Suprapubic skin (tissue), 4 donors: Measurements from ENCODE around the gene TIGD7. TPM values are rescaled to one million over a fixed set of nuclear protein-coding genes. Genes with fewer than 3 reads are reported as not detected.

Experiments
- DNase-seq, 2 donors: peaks; one replicate each; pipeline ENCODE4 v3.0.0-alpha.2; 2019; ENCODE audit warnings: low spot score in 2 of 2
- H3K27ac ChIP-seq: fragments of 200-600 bp; sonication (generic); one replicate; pipeline ENCODE4 v1.5.1; 2019
- H3K27me3 ChIP-seq: fragments of 200-600 bp; sonication (generic); one replicate; pipeline ENCODE4 v1.5.1; 2019
- H3K36me3 ChIP-seq: fragments of 200-600 bp; sonication (generic); one replicate; pipeline ENCODE4 v1.5.1; 2019
- H3K4me1 ChIP-seq: fragments of 200-600 bp; sonication (generic); one replicate; pipeline ENCODE4 v1.5.1; 2019
- H3K4me3 ChIP-seq: fragments of 200-600 bp; sonication (generic); one replicate; pipeline ENCODE4 v1.5.1; 2019; ENCODE audit warnings: mild to moderate bottlenecking
- H3K9me3 ChIP-seq: fragments of 200-600 bp; sonication (generic); one replicate; pipeline ENCODE4 v1.5.1; 2019
- EP300 ChIP-seq: sonication (generic); formaldehyde crosslinking; IDR thresholded peaks from one replicate; pipeline ENCODE4 v1.6.1; 2017; ENCODE audit warnings: antibody characterized with exemption
- POLR2A ChIP-seq, 2 donors: fragments of 450-650 bp; IDR thresholded peaks; one replicate each; pipeline ENCODE4 v1.6.1; 2017; ENCODE audit warnings: antibody characterized with exemption in 2 of 2, mild to moderate bottlenecking in 2 of 2, moderate library complexity in 2 of 2
- POLR2AphosphoS5 ChIP-seq, 3 donors: sonication (generic); formaldehyde crosslinking; IDR thresholded peaks; one replicate each; pipeline ENCODE4 v1.6.1; 2017; ENCODE audit warnings: antibody characterized with exemption in 3 of 3
- WGBS: methylation state at CpG from one replicate; pipeline ENCODE4 v1.1.5; 2018; 5-methylcytosine and 5-hydroxymethylcytosine counted together
- total RNA-seq, 4 donors: library from RNA; depleted of rRNA; stranded (reverse); fragments of >200 nt; gene quantifications; one replicate each; pipeline ENCODE4 v1.1.0, GENCODE V29; 2016
- TF ChIP-seq, protein P1 (sequence below), 2 donors: fragments of 200-600 bp in 1 of 2; fragments of 450-650 bp in 1 of 2; sonication (generic) in 1 of 2; IDR thresholded peaks; one replicate each; pipeline ENCODE4 v1.5.1; 2016 to 2019; ENCODE audit warnings: antibody characterized with exemption in 2 of 2, mild to moderate bottlenecking in 1 of 2, moderate library complexity in 1 of 2

The TIGD7 gene, protein sequence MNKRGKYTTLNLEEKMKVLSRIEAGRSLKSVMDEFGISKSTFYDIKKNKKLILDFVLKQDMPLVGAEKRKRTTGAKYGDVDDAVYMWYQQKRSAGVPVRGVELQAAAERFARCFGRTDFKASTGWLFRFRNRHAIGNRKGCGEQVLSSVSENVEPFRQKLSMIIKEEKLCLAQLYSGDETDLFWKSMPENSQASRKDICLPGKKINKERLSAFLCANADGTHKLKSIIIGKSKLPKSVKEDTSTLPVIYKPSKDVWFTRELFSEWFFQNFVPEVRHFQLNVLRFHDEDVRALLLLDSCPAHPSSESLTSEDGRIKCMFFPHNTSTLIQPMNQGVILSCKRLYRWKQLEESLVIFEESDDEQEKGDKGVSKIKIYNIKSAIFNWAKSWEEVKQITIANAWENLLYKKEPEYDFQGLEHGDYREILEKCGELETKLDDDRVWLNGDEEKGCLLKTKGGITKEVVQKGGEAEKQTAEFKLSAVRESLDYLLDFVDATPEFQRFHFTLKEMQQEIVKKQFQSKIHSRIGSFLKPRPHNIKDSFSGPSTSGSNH
- 1 to 10 TPM; 1.9 to 4.3 (median 2.1) TPM for total RNA-seq

DNA sequence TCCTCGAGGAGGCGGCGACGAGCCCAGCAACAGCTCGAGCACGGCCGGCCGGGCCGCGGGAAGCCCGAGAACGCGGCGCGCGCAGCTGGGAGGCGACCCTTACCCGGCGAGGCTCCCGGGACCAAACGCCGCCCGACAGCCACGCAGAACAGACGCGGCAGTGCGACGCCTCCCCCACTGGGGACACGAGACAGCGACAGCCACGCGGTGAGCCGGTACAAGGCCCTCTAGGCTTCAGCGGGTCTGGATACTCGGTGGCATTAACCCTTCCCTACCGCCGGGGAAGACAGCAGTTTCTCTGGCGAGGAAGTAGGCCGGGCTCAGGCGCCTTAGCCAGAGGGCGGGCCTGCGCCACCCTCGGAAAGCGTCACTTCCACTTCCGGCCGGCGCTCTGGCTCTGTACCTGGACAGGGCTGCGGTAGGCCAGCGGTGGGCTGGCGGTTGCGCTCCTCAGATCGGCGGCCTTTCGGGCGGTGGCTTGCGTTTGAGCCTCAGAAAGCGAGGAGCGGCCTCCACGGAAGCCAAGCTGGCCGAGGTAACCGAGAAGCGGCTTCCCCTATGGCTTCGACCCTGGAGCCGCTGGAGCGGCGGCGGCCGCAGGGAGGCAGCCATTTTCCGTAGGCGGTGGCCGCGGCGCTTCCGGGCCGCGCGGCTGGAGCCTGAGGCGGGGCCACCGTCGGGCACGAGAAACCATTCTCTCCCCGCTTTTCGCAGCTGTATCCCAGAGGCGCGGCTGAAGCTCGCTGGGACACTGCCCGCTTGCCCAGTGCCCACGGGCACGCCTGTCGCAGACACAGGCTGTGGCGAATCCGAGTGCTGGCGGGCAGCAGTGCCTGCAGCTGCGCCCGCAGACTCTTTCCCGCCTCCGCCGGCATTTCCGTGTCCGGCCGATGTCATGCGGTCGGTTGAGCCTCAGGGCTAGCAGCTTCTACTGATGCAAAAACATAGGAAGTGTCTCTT lies at the start of gene TIGD7, which contains the start of gene ZNF75A:
Gene TIGD7, minus strand, starts transcription at position 322 of the 960 bp plus-strand sequence. CDS start 4,816 bp downstream, outside the sequence.
Gene ZNF75A, plus strand, starts transcription at position 389 of the 960 bp plus-strand sequence. CDS start 2,932 bp downstream, outside the sequence.
- 1% methylated on average over 37 of the region's 103 CpGs for whole genome bisulfite sequencing
- H3K4me1 ChIP-seq = peaks cover 20% of the 10 kb centered on the region
- peak within 1 kb of the TSS; percentile 67 for H3K4me3 ChIP-seq
- H3K9me3 ChIP-seq = peaks cover 51% of the 10 kb centered on the region
- peaks cover 38% of the 10 kb centered on the region for H3K36me3 ChIP-seq
- peak; percentile 84 to 88 for DNase-seq
- TF ChIP-seq, protein P1, sequence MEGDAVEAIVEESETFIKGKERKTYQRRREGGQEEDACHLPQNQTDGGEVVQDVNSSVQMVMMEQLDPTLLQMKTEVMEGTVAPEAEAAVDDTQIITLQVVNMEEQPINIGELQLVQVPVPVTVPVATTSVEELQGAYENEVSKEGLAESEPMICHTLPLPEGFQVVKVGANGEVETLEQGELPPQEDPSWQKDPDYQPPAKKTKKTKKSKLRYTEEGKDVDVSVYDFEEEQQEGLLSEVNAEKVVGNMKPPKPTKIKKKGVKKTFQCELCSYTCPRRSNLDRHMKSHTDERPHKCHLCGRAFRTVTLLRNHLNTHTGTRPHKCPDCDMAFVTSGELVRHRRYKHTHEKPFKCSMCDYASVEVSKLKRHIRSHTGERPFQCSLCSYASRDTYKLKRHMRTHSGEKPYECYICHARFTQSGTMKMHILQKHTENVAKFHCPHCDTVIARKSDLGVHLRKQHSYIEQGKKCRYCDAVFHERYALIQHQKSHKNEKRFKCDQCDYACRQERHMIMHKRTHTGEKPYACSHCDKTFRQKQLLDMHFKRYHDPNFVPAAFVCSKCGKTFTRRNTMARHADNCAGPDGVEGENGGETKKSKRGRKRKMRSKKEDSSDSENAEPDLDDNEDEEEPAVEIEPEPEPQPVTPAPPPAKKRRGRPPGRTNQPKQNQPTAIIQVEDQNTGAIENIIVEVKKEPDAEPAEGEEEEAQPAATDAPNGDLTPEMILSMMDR (IDR thresholded peaks at IDR 0.05) = no peak
- TF ChIP-seq POLR2A (IDR thresholded peaks at IDR 0.05) (peak; percentile 27 to 73), POLR2AphosphoS5 (IDR thresholded peaks at IDR 0.05) (peak in 2 of 3 donors; percentile 65 to 76)
- peak within 1 kb of the TSS; percentile 87 for H3K27ac ChIP-seq
- H3K27me3 ChIP-seq = no peaks in the 10 kb centered on the region

DNA sequence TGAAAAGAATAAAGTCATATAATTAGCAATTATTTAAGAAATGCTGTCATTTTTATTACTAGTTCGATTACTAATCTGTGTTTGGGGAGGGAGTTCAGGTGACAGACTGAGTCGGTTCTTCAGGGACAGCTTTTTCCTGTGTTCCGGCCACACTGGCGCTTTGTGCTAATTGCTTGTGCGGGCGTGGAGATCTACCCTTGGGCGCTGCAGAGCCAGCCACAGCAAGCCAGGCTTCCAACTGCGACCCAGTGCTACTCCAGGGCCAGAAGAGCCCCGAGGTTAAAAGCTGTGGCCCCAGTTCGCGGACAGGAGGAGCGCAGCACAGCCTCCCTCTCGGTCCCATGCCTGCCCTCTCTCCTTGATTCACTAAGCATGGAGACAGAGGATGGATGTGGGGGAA lies 43.9 kb upstream of the TIGD7 start:
- Histone ChIP-seq H3K36me3 (no peaks in the 10 kb centered on the region), H3K27ac (no peak overlapping the region), H3K27me3 (no peaks in the 10 kb centered on the region), H3K9me3 (no peaks in the 10 kb centered on the region), H3K4me3 (no peak overlapping the region), H3K4me1 (no peaks in the 10 kb centered on the region)
- TF ChIP-seq, protein P1 (IDR thresholded peaks at IDR 0.05) = no peak
- no peak for TF ChIP-seq POLR2AphosphoS5 (IDR thresholded peaks at IDR 0.05)
- TF ChIP-seq EP300 = no peak
- no peak for TF ChIP-seq POLR2A (IDR thresholded peaks at IDR 0.05)
- WGBS = 71% methylated on average over 13 of the region's 13 CpGs
- DNase-seq = no peak

DNA sequence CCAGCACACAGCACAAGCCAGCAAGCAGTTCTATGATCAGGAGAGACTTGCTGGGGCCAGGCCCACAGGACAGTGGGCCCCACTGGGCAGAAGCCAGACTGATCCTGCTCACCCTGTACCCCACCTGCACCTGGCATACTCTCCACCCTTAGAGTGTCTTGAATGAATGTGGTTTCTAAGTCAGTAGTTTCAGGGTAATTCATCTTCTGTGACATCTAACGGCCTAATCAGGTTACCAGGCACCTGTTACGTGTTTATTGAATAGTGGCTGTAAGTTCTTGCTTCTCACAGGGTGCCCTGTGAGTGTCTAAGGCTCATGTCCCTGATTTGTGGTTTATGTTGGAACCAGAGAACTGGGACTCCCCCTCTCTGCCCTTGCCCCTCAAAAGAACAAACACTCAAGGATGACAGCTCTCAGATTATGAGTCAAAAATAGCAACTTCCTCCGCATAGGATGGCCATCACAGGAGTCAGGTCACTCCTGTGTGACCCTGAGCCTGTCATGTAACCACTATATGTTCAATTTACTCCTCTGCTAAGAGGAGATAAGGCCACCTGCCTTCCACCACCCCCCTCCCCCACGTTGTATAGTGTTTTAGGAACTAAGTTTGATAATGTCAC lies 43.4 kb upstream of the TIGD7 start:
- TF ChIP-seq EP300 (no peak), POLR2AphosphoS5 (IDR thresholded peaks at IDR 0.05) (no peak)
- TF ChIP-seq, protein P1 (IDR thresholded peaks at IDR 0.05) = no peak
- Histone ChIP-seq H3K4me1 (no peaks in the 10 kb centered on the region), H3K4me3 (no peak overlapping the region), H3K9me3 (no peaks in the 10 kb centered on the region), H3K27ac (no peak overlapping the region), H3K36me3 (no peaks in the 10 kb centered on the region), H3K27me3 (no peaks in the 10 kb centered on the region)
- 67% methylated on average over 4 of the region's 4 CpGs for WGBS
- no peak for DNase-seq

DNA sequence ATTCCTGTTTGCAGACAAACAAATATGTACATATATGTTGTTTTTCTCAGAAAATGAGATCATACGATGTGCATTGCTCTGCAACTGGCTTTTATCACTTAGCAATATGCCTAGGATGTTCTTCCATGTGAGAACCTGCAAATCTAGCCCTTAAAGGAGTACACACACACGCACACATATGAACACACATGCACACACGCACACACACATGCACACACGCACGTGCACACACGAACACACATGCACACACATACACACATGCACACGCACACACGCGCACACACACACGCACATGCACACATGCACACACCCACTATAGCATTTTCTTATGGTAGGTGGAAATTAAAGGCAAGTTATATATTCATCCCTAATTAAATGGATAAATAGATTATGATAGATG lies 42.4 kb upstream of the TIGD7 start:
- WGBS = 46% methylated on average over 10 of the region's 10 CpGs
- Histone ChIP-seq H3K4me3 (no peak overlapping the region), H3K9me3 (no peaks in the 10 kb centered on the region), H3K27me3 (no peaks in the 10 kb centered on the region), H3K36me3 (no peaks in the 10 kb centered on the region), H3K4me1 (no peaks in the 10 kb centered on the region), H3K27ac (no peak overlapping the region)
- TF ChIP-seq POLR2A (IDR thresholded peaks at IDR 0.05) (no peak), POLR2AphosphoS5 (IDR thresholded peaks at IDR 0.05) (no peak)
- TF ChIP-seq, protein P1 (IDR thresholded peaks at IDR 0.05) = no peak
- no peak for DNase-seq
